CD8-positive, alpha-beta memory T cell (primary cell): ENCODE data around the gene ARID1B. TPM values are rescaled to one million over a fixed set of nuclear protein-coding genes. Genes with fewer than 3 reads are reported as not detected.

Experiments
- CTCF ChIA-PET: fragments of 350-600 bp; sonication (Branson Sonifier 250); formaldehyde crosslinking; loops from one replicate; lab custom pipeline; 2021; ENCODE audit warnings: antibody characterized with exemption; lab: Charles Lee
- POLR2A ChIA-PET: fragments of 350-600 bp; sonication (Branson Sonifier 250); formaldehyde crosslinking; loops from one replicate; lab custom pipeline; 2021; ENCODE audit warnings: antibody characterized with exemption; lab: Charles Lee
- DNase-seq, 5 donors: peaks; one replicate each; pipeline versions ENCODE4 v3.0.0 to v3.0.0-alpha.2; 2020 to 2022; ENCODE audit warnings: mixed read lengths in 1 of 5
- H3K27ac ChIP-seq: one replicate; pipeline ENCODE4 v1.7.0; 2013; ENCODE audit warnings: low read depth, mild to moderate bottlenecking, low read length, moderate library complexity
- H3K27me3 ChIP-seq: 2 replicates; pipeline ENCODE4 v1.7.0; 2013; ENCODE audit warnings: low read length, mild to moderate bottlenecking; ENCODE audit not compliant: insufficient read depth, poor library complexity, severe bottlenecking
- H3K36me3 ChIP-seq: 2 replicates; pipeline ENCODE4 v1.7.0; 2013; ENCODE audit warnings: mild to moderate bottlenecking, low read length, moderate library complexity; ENCODE audit not compliant: insufficient read depth
- H3K4me1 ChIP-seq: 2 replicates; pipeline ENCODE4 v1.7.0; 2013; ENCODE audit warnings: mild to moderate bottlenecking, low read length, moderate library complexity; ENCODE audit not compliant: insufficient read depth
- H3K4me3 ChIP-seq: 2 replicates; pipeline ENCODE4 v1.7.0; 2013; ENCODE audit warnings: mild to moderate bottlenecking, low read length
- H3K9me3 ChIP-seq: 2 replicates; pipeline ENCODE4 v1.7.0; 2013; ENCODE audit warnings: mild to moderate bottlenecking, low read length
- H3K27ac Mint-ChIP-seq, 8 donors: one replicate each; pipeline ENCODE4 v1.8.0; 2020 to 2021; ENCODE audit warnings: mixed read lengths in 8 of 8, mild to moderate bottlenecking in 6 of 8, inconsistent platforms in 3 of 8, moderate library complexity in 3 of 8
- H3K27me3 Mint-ChIP-seq, 2 donors: one replicate each; pipeline ENCODE4 v1.8.0; 2020 to 2021; ENCODE audit warnings: mixed read lengths in 2 of 2, mild to moderate bottlenecking in 1 of 2, moderate library complexity in 1 of 2
- H3K36me3 Mint-ChIP-seq, 3 donors: one replicate each; pipeline ENCODE4 v1.8.0; 2020 to 2021; ENCODE audit warnings: mixed read lengths in 3 of 3, inconsistent platforms in 1 of 3, mild to moderate bottlenecking in 1 of 3
- H3K4me1 Mint-ChIP-seq, 3 donors: one replicate each; pipeline ENCODE4 v1.8.0; 2020 to 2021; ENCODE audit warnings: mixed read lengths in 3 of 3, inconsistent platforms in 1 of 3, mild to moderate bottlenecking in 1 of 3
- H3K4me3 Mint-ChIP-seq, 7 donors: one replicate each; pipeline ENCODE4 v1.8.0; 2020 to 2021; ENCODE audit warnings: mixed read lengths in 7 of 7, mild to moderate bottlenecking in 6 of 7, moderate library complexity in 4 of 7, inconsistent platforms in 2 of 7
- H3K9me3 Mint-ChIP-seq, 5 donors: one replicate each; pipeline ENCODE4 v1.8.0; 2020 to 2022; ENCODE audit warnings: mixed read lengths in 5 of 5, mild to moderate bottlenecking in 3 of 5, moderate library complexity in 2 of 5, inconsistent platforms in 1 of 5
- polyA plus RNA-seq: library from polyadenylated mRNA; unstranded; fragments of 300-500 nt; fragmentation: Illumina TruSeq; gene quantifications from one replicate; pipeline ENCODE4 v1.2.3, GENCODE V29; 2021
- total RNA-seq, 2 experiments: library from RNA; stranded (reverse); gene quantifications; one replicate each; pipeline ENCODE4 v1.2.3, GENCODE V29; 2021

Gene ARID1B
- total and polyA plus RNA-seq, 3 experiments from 2014 or later: 19.1 to 57.9 (median 53.0) TPM

GRCh38 chr6:156934069-156934460 is 156.9 kb downstream of the ARID1B start:
- H3K4me1 Mint-ChIP-seq: peaks cover 67 to 87% (median 79%) of the 10 kb centered on the region in 3 donors
- Histone ChIP-seq H3K4me3 (no peak overlapping the region), H3K27me3 (no peaks in the 10 kb centered on the region), H3K4me1 (peaks cover 14% of the 10 kb centered on the region), H3K27ac (no peak overlapping the region), H3K36me3 (no peaks in the 10 kb centered on the region), H3K9me3 (no peaks in the 10 kb centered on the region)
- no peak overlapping the region for H3K4me3 Mint-ChIP-seq
- no peaks in the 10 kb centered on the region for H3K9me3 Mint-ChIP-seq
- no peak for DNase-seq
- H3K36me3 Mint-ChIP-seq: peaks cover 6 to 24% (median 9%) of the 10 kb centered on the region in 3 donors
- peak overlapping the region in 2 of 8 donors; percentile 31 to 71 for H3K27ac Mint-ChIP-seq
- POLR2A ChIA-PET: interaction anchor here (1.1 kb wide), 1 partner anchor 247 kb away, joined by 3 read pairs; no protein-coding TSS in a partner anchor
- CTCF ChIA-PET: interaction anchor here (2.0 kb wide), 1 partner anchor 9 kb away, joined by 8 read pairs; no protein-coding TSS in a partner anchor
- H3K27me3 Mint-ChIP-seq: no peaks in the 10 kb centered on the region

- H3K4me1 ChIP-seq: peaks cover 9% of the 10 kb centered on the region
- H3K36me3 ChIP-seq: no peaks in the 10 kb centered on the region
- Mint-ChIP-seq H3K4me1 (peaks cover 62 to 82% (median 76%) of the 10 kb centered on the region in 3 donors), H3K4me3 (no peak overlapping the region), H3K27me3 (no peaks in the 10 kb centered on the region), H3K36me3 (peaks cover 6 to 22% (median 9%) of the 10 kb centered on the region in 3 donors), H3K27ac (peak overlapping the region in 1 of 8 donors; percentile 65), H3K9me3 (no peaks in the 10 kb centered on the region)
- no peak overlapping the region for H3K27ac ChIP-seq
- ChIA-PET CTCF (no interaction called here), POLR2A (no interaction called here)
- DNase-seq: no peak
- no peaks in the 10 kb centered on the region for H3K9me3 ChIP-seq
- no peaks in the 10 kb centered on the region for H3K27me3 ChIP-seq
- no peak overlapping the region for H3K4me3 ChIP-seq
These were observed 157.8 kb downstream of the ARID1B start for GRCh38 chr6:156935000-156935399.

GRCh38 chr6:156938143-156938542 is 161.0 kb downstream of the ARID1B start:
- CTCF ChIA-PET: no interaction called here
- no peak overlapping the region for H3K4me3 Mint-ChIP-seq
- peaks cover 6 to 22% (median 9%) of the 10 kb centered on the region in 3 donors for H3K36me3 Mint-ChIP-seq

GRCh38 chr6:156940221-156940620 is 163.0 kb downstream of the ARID1B start:
- CTCF ChIA-PET: interaction anchor here (1.3 kb wide), 1 partner anchor 21 kb away, joined by 3 read pairs; no protein-coding TSS in a partner anchor
- peaks cover 6 to 17% (median 8%) of the 10 kb centered on the region in 3 donors for H3K36me3 Mint-ChIP-seq
- peak overlapping the region in 3 of 8 donors; percentile 6 to 20 (median 15) for H3K27ac Mint-ChIP-seq
- H3K4me1 ChIP-seq: peaks cover 7% of the 10 kb centered on the region
- H3K4me3 Mint-ChIP-seq: no peak overlapping the region
- H3K27me3 Mint-ChIP-seq: no peaks in the 10 kb centered on the region
- no peaks in the 10 kb centered on the region for H3K9me3 ChIP-seq
- no peaks in the 10 kb centered on the region for H3K9me3 Mint-ChIP-seq
- no peak for DNase-seq
- H3K4me1 Mint-ChIP-seq: peaks cover 59 to 84% (median 81%) of the 10 kb centered on the region in 3 donors
- no peak overlapping the region for H3K27ac ChIP-seq
- no peak overlapping the region for H3K4me3 ChIP-seq
- POLR2A ChIA-PET: no interaction called here
- no peaks in the 10 kb centered on the region for H3K36me3 ChIP-seq
- H3K27me3 ChIP-seq: no peaks in the 10 kb centered on the region

More at GRCh38 chr6:156938143-156938542, 161.0 kb downstream of the ARID1B start:
- Mint-ChIP-seq H3K27ac (peak overlapping the region in 1 of 8 donors; percentile 66), H3K27me3 (no peaks in the 10 kb centered on the region), H3K9me3 (no peaks in the 10 kb centered on the region), H3K4me1 (peaks cover 61 to 85% (median 79%) of the 10 kb centered on the region in 3 donors)
- H3K4me3 ChIP-seq: no peak overlapping the region
- H3K9me3 ChIP-seq: no peaks in the 10 kb centered on the region
- H3K27ac ChIP-seq: no peak overlapping the region
- H3K36me3 ChIP-seq: no peaks in the 10 kb centered on the region
- H3K4me1 ChIP-seq: peaks cover 7% of the 10 kb centered on the region
- POLR2A ChIA-PET: no interaction called here
- no peak for DNase-seq
- no peaks in the 10 kb centered on the region for H3K27me3 ChIP-seq

- peaks cover 63 to 84% (median 84%) of the 10 kb centered on the region in 3 donors for H3K4me1 Mint-ChIP-seq
- no peaks in the 10 kb centered on the region for H3K9me3 Mint-ChIP-seq
- Histone ChIP-seq H3K4me3 (no peak overlapping the region), H3K27ac (no peak overlapping the region), H3K36me3 (no peaks in the 10 kb centered on the region), H3K4me1 (peaks cover 2% of the 10 kb centered on the region), H3K27me3 (no peaks in the 10 kb centered on the region), H3K9me3 (no peaks in the 10 kb centered on the region)
- CTCF ChIA-PET: interaction anchor here (0.6 to 2.3 kb wide), 5 partner anchors 9 to 157 kb away, joined by 3 to 9 read pairs (median 3); no protein-coding TSS in a partner anchor
- POLR2A ChIA-PET: interaction anchor here (1.1 kb wide), 1 partner anchor 293 kb away, joined by 3 read pairs; no protein-coding TSS in a partner anchor
- peak in 1 of 5 donors; percentile 53 for DNase-seq
- no peak overlapping the region for H3K4me3 Mint-ChIP-seq
- H3K27ac Mint-ChIP-seq: peak overlapping the region in 2 of 8 donors; percentile 5 to 16
- H3K36me3 Mint-ChIP-seq: peaks cover 0 to 4% (median 2%) of the 10 kb centered on the region in 3 donors
- H3K27me3 Mint-ChIP-seq: no peaks in the 10 kb centered on the region
These were observed 165.1 kb downstream of the ARID1B start for GRCh38 chr6:156942266-156942665.

GRCh38 chr6:156943166-156943565 is 166.0 kb downstream of the ARID1B start:
- DNase-seq: no peak
- Histone ChIP-seq H3K9me3 (no peaks in the 10 kb centered on the region), H3K27ac (no peak overlapping the region), H3K36me3 (no peaks in the 10 kb centered on the region), H3K4me1 (no peaks in the 10 kb centered on the region), H3K4me3 (no peak overlapping the region), H3K27me3 (no peaks in the 10 kb centered on the region)
- H3K27ac Mint-ChIP-seq: no peak overlapping the region
- peaks cover 55 to 78% (median 77%) of the 10 kb centered on the region in 3 donors for H3K4me1 Mint-ChIP-seq
- no peak overlapping the region for H3K4me3 Mint-ChIP-seq
- POLR2A ChIA-PET: no interaction called here
- H3K9me3 Mint-ChIP-seq: no peaks in the 10 kb centered on the region
- H3K27me3 Mint-ChIP-seq: no peaks in the 10 kb centered on the region
- CTCF ChIA-PET: interaction anchor here (0.6 to 2.3 kb wide), 4 partner anchors 8 to 227 kb away, joined by 3 to 9 read pairs (median 6); no protein-coding TSS in a partner anchor
- H3K36me3 Mint-ChIP-seq: peaks cover 0 to 1% (median 0%) of the 10 kb centered on the region in 3 donors

- no peak overlapping the region for H3K27ac Mint-ChIP-seq
- ChIA-PET POLR2A (no interaction called here), CTCF (interaction anchor here (0.8 to 2.3 kb wide), 2 partner anchors 10 to 12 kb away, joined by 3 to 8 read pairs; no protein-coding TSS in a partner anchor)
- no peak for DNase-seq
- no peak overlapping the region for H3K27ac ChIP-seq
- peaks cover 0 to 1% (median under 1%) of the 10 kb centered on the region in 3 donors for H3K36me3 Mint-ChIP-seq
- H3K9me3 ChIP-seq: no peaks in the 10 kb centered on the region
- peaks cover 52 to 77% (median 77%) of the 10 kb centered on the region in 3 donors for H3K4me1 Mint-ChIP-seq
- no peaks in the 10 kb centered on the region for H3K4me1 ChIP-seq
- H3K4me3 Mint-ChIP-seq: no peak overlapping the region
- H3K4me3 ChIP-seq: no peak overlapping the region
- H3K9me3 Mint-ChIP-seq: no peaks in the 10 kb centered on the region
- no peaks in the 10 kb centered on the region for H3K27me3 Mint-ChIP-seq
- no peaks in the 10 kb centered on the region for H3K36me3 ChIP-seq
- H3K27me3 ChIP-seq: no peaks in the 10 kb centered on the region
These were observed 166.6 kb downstream of the ARID1B start for GRCh38 chr6:156943816-156944215.

GRCh38 chr6:156944412-156944811 is 167.2 kb downstream of the ARID1B start:
- peaks cover 0 to 2% (median 1%) of the 10 kb centered on the region in 3 donors for H3K36me3 Mint-ChIP-seq
- no peaks in the 10 kb centered on the region for H3K9me3 Mint-ChIP-seq
- no peaks in the 10 kb centered on the region for H3K36me3 ChIP-seq
- POLR2A ChIA-PET: no interaction called here
- no peak overlapping the region for H3K4me3 Mint-ChIP-seq
- CTCF ChIA-PET: interaction anchor here (1.0 kb wide), 1 partner anchor 20 kb away, joined by 5 read pairs; no protein-coding TSS in a partner anchor
- no peaks in the 10 kb centered on the region for H3K9me3 ChIP-seq
- H3K4me1 Mint-ChIP-seq: peaks cover 55 to 80% (median 78%) of the 10 kb centered on the region in 3 donors
- no peak for DNase-seq
- no peaks in the 10 kb centered on the region for H3K4me1 ChIP-seq
- no peak overlapping the region for H3K27ac Mint-ChIP-seq
- no peaks in the 10 kb centered on the region for H3K27me3 Mint-ChIP-seq
- H3K4me3 ChIP-seq: no peak overlapping the region
- H3K27ac ChIP-seq: no peak overlapping the region
- H3K27me3 ChIP-seq: no peaks in the 10 kb centered on the region
